Motor neuron (in vitro differentiated cells): ENCODE results near the gene DDIT4. TPM values are rescaled to one million over a fixed set of nuclear protein-coding genes. Genes with fewer than 3 reads are reported as not detected.
"Not testable (repeated sequence)": the region's sequence is repeated elsewhere in the genome, so short reads cannot be mapped to it uniquely, and the experiment has no call there.

Experiments
- ATAC-seq, 8 experiments: fragments of 200-7000 bp; cut with Tn5 transposase; replicated peaks in 6 of 8; 2 replicates each; pipeline ENCODE4 v1.8.0; 2021; ENCODE audit warnings: mild to moderate bottlenecking in 8 of 8, moderate library complexity in 8 of 8
- H3K27ac ChIP-seq, 2 donors: fragments of 250-450 bp; sonication (Bioruptor Pico); 2 replicates each; pipeline ENCODE4 v1.9.0; 2021; ENCODE audit warnings: antibody characterized with exemption in 2 of 2, mild to moderate bottlenecking in 2 of 2, moderate library complexity in 1 of 2
- H3K4me1 ChIP-seq, 2 donors: fragments of 250-450 bp; sonication (Bioruptor Pico); replicated peaks in 1 of 2; 2 replicates each; pipeline ENCODE4 v1.6.1; 2021; ENCODE audit warnings: antibody characterized with exemption in 2 of 2, mild to moderate bottlenecking in 2 of 2, moderate library complexity in 1 of 2
- H3K4me3 ChIP-seq, 5 donors: fragments of 250-450 bp; sonication (Bioruptor Pico); 2 replicates each; pipeline ENCODE4 v1.9.0; 2021; ENCODE audit warnings: antibody characterized with exemption in 5 of 5, mild to moderate bottlenecking in 5 of 5, moderate library complexity in 4 of 5
- WGBS, 10 experiments: fragments of 450-650 bp; shearing (Covaris generic); methylation state at CpG; one replicate each; pipeline ENCODE4 v1.0.0; 2022; 5-methylcytosine and 5-hydroxymethylcytosine counted together
- in situ Hi-C, 9 experiments: fragments of 400-800 bp; cut with MboI; loops; one replicate each; pipeline ENCODE4 v1.15.0; 2021; ENCODE audit warnings: low sequenced_read_pairs in 9 of 9, low pct_unique_long_range_greater_than_20kb in 2 of 9; ENCODE audit not compliant: unreplicated experiment in 9 of 9
- total RNA-seq, 8 experiments: library from RNA; unstranded; fragments of 300-600 nt; gene quantifications; 2 replicates each; pipeline versions ENCODE4 v1.2.3 to v1.2.4, GENCODE V29; 2022

The DDIT4 gene
- total RNA-seq, 8 experiments from 2014 or later, result 58.6 to 340 (median 216) TPM

DNA sequence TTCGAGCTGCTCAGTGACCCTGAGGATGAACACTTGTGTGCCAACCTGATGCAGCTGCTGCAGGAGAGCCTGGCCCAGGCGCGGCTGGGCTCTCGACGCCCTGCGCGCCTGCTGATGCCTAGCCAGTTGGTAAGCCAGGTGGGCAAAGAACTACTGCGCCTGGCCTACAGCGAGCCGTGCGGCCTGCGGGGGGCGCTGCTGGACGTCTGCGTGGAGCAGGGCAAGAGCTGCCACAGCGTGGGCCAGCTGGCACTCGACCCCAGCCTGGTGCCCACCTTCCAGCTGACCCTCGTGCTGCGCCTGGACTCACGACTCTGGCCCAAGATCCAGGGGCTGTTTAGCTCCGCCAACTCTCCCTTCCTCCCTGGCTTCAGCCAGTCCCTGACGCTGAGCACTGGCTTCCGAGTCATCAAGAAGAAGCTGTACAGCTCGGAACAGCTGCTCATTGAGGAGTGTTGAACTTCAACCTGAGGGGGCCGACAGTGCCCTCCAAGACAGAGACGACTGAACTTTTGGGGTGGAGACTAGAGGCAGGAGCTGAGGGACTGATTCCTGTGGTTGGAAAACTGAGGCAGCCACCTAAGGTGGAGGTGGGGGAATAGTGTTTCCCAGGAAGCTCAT is 1.1 kb downstream of the DDIT4 start:
- ATAC-seq, result peak in 4 of 8 experiments; percentile 1 to 2 (median 1)
- Histone ChIP-seq H3K4me3 (peak overlapping the region; percentile 70 to 89 (median 84)), H3K27ac (peak overlapping the region; percentile 67 to 81), H3K4me1 (peaks cover 26 to 39% of the 10 kb centered on the region in 2 donors)
- WGBS, 10 experiments, result 0 to 10% (median 2%) methylated on average over 1 to 13 of the region's 26 CpGs; no CpG with 5 or more reads in 2 of the 10 experiments
- in situ Hi-C loops, result loop anchor here in 1 of 9 experiments (10.0 kb wide), 1 partner anchor 60 kb away; no protein-coding TSS in a partner anchor

DNA sequence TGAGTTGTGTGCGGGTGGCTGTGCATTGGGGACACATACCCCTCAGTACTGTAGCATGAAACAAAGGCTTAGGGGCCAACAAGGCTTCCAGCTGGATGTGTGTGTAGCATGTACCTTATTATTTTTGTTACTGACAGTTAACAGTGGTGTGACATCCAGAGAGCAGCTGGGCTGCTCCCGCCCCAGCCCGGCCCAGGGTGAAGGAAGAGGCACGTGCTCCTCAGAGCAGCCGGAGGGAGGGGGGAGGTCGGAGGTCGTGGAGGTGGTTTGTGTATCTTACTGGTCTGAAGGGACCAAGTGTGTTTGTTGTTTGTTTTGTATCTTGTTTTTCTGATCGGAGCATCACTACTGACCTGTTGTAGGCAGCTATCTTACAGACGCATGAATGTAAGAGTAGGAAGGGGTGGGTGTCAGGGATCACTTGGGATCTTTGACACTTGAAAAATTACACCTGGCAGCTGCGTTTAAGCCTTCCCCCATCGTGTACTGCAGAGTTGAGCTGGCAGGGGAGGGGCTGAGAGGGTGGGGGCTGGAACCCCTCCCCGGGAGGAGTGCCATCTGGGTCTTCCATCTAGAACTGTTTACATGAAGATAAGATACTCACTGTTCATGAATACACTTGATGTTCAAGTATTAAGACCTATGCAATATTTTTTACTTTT is 1.8 kb downstream of the DDIT4 start:
- ATAC-seq, result peak in 1 of 8 experiments; percentile 1
- in situ Hi-C loops, result loop anchor here in 1 of 9 experiments (10.0 kb wide), 1 partner anchor 59 kb away; no protein-coding TSS in a partner anchor
- Histone ChIP-seq H3K27ac (peak overlapping the region; percentile 67 to 81), H3K4me1 (peaks cover 26 to 39% of the 10 kb centered on the region in 2 donors), H3K4me3 (peak overlapping the region; percentile 70 to 89 (median 84))
- 8 to 40% (median 15%) methylated on average over 1 to 5 of the region's 12 CpGs; no CpG with 5 or more reads in 4 of the 10 experiments for WGBS, 10 experiments

DNA sequence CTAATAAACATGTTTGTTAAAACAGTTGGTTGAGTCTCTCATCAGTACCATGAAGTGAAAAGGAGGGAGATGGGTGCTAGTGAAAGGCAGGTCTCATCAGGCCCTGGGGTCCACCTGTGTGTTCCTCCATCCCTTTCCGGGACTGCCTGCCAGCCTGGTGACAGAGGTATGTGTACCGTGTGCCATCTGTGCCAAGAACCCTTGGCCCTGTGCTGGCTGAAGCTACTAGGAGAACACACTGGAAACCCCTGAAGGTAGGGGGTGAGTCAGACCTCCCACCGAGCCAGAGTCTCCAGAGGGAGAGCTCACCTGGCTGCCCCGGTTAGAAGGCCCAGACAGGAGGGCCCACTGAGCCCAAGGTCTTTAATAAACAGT is 2.3 kb downstream of the DDIT4 start:
- Histone ChIP-seq H3K4me3 (peak overlapping the region; percentile 70 to 89 (median 84)), H3K27ac (peak overlapping the region; percentile 67 to 81), H3K4me1 (peaks cover 23 to 35% of the 10 kb centered on the region in 2 donors)
- no peak for ATAC-seq
- 52 to 100% (median 68%) methylated on average over 1 to 3 of the region's 4 CpGs; no CpG with 5 or more reads in 4 of the 10 experiments for WGBS, 10 experiments
- in situ Hi-C loops, result loop anchor here in 1 of 9 experiments (10.0 kb wide), 1 partner anchor 59 kb away; no protein-coding TSS in a partner anchor

DNA sequence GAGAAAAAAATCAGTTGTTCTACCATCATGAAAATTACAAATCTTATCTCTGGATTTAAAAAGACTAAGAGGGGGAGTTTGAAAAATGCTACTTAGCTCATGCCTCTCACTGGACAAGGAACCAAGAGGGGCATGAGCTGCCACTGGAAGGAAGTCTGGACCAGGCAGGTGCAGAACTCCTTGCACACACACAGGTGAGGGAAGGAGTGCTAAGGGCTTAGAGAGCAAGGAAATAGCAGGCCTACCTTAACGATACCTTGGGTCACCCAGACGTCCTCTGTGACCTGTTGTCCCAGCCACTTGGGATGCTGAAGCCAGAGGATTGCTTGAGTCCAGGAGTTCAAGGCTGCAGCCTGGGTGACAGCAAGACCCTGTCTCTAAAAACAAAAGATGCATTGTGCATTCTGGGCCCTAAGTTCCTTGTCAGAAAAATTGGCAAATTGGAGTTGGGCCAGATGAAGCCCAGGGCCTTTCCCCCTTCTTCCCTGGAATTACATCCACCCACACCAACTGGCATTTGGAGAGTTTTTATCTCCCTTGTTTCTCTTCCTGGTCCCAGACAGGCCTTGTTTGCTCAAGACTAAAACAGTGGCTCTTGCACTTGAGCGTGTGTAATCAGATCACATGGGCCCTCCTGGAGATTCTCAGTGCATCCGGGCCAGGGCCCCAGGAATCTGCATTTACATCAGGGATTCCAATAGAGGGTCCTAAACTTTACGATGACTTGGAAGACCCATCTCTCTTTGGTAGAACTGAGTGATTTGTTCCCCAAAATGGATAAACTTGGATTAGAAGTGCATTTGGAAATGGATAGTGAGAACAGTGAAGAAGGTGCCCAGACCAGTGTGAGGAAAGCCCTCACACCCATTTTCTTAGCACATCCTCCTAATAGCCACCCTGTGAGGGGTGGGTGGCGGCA is 3.0 kb downstream of the DDIT4 start:
- H3K4me1 ChIP-seq, result peaks cover 17 to 30% of the 10 kb centered on the region in 2 donors
- in situ Hi-C loops, result loop anchor here in 1 of 9 experiments (10.0 kb wide), 1 partner anchor 58 kb away; no protein-coding TSS in a partner anchor
- 51 to 76% (median 67%) methylated on average over 1 to 6 of the region's 6 CpGs; no CpG with 5 or more reads in 1 of the 10 experiments for WGBS, 10 experiments
- peak overlapping the region; percentile 70 to 89 (median 84) for H3K4me3 ChIP-seq
- no peak for ATAC-seq
- peak overlapping the region; percentile 67 to 81 for H3K27ac ChIP-seq

DNA sequence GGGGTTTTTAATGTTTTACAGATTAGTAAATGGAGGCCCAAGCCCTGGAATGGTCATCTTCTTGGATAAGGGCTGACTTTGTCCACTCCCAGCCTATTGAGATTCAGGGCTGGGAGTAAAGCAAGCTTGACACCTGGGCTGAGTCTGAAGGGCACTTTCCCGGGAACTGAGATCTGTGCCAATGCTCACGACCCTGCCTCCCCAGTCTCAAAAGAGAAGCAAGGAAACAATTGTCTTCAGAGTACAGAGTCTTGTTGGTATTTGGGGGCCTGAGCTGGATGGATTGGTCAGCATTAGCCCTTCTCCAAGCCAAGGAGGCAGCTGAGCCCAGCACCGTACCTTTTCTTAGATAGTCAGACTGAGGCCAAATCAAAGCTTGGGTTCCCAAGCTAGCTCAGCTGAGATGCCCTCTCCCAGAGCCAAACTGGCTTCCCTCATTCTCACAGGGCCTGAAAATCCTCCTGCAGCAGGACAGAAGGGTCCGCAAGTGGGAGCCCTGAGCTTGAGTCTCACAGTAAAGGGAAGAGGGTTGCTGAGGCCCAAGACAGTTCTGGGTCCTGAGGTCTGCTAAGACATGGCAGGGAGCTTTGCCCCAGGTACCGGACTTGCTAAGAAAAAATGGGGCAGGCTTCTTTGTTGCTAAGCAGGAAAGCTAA is 3.7 kb downstream of the DDIT4 start:
- Histone ChIP-seq H3K27ac (peak overlapping the region in 1 of 2 donors; percentile 81), H3K4me1 (peaks cover 9 to 24% of the 10 kb centered on the region in 2 donors), H3K4me3 (peak overlapping the region in 4 of 5 donors; percentile 70 to 89 (median 80))
- 50 to 100% (median 70%) methylated on average over 1 to 4 of the region's 5 CpGs; no CpG with 5 or more reads in 1 of the 10 experiments for WGBS, 10 experiments
- in situ Hi-C loops, result loop anchor here in 1 of 9 experiments (10.0 kb wide), 1 partner anchor 57 kb away; no protein-coding TSS in a partner anchor
- no peak for ATAC-seq

DNA sequence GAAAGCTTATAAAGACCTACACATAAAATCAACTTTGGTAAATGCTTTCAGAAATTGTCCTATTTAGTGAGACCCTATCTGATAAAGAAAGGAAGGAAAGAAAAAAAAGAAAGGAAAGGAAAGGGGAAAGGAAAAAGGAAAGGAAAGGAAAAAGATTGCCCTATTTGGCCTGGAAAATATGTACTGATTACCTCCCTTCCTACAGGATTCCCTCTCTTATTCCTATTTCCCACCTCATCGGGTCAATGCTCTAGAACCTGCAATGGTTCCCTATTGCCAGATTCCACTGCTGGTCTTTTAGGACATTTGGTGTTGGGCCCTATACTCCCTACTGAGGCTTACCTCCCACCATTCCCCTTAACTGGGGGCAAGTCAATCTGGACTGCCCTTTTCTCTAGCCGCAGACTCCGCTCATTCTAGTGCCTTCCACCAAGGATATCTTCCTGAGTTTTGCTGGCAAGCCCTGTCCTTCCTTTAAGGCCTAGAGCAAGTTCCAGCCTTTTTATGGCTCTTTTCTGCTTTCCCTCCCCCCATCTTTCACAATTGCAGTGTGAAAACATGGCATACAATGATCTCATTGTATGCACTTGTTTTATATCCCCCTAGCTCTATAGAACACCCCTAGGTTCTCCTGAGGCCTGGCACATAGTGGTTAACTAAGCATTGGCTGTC is 4.4 kb downstream of the DDIT4 start:
- in situ Hi-C loops, result loop anchor here in 1 of 9 experiments (10.0 kb wide), 1 partner anchor 57 kb away; no protein-coding TSS in a partner anchor
- ATAC-seq, result no peak
- H3K4me3 ChIP-seq, result no peak overlapping the region
- H3K4me1 ChIP-seq, result peaks cover 8 to 23% of the 10 kb centered on the region in 2 donors
- H3K27ac ChIP-seq, result peak overlapping the region in 1 of 2 donors; percentile 27
- WGBS, 10 experiments, result 73 to 100% (median 95%) methylated on average over 1 to 3 of the region's 3 CpGs; no CpG with 5 or more reads in 3 of the 10 experiments

DNA sequence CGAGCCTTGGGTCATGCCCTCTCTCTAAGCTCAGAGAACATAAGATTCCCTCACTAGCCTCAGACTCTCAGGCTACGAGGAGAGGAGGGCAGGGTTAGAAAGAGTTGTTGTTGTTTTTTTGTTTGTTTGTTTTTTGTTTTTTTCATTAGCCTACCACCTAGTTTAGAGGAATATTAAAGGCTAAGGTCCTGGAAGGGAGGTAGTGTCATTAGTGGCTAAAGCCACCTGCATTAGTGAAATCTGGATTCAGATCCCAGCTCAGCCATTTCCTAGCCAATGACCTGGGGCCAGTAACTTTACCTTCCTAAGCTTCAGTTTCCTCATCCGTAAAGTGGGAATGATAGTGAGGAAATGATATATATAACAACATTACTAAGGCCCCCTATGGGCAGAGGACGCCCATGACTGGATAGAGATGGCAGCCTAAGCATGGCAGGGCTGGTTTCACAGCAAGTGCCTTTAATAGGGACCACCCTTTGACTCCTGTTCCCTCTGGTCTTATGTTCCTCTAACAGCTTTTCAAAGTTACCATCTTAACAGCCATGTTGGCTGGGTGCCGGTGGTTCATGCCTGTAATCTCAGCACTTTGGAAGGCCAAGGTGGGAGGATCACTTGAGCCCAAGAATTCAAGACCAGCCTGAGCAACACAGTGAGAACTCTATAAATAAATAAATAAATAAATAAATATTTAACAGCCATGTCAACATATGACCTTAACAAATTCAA is 5.1 kb downstream of the DDIT4 start:
- no peak overlapping the region for H3K4me3 ChIP-seq
- 67 to 100% (median 91%) methylated on average over 1 to 5 of the region's 5 CpGs for WGBS, 10 experiments
- ATAC-seq, result no peak
- H3K4me1 ChIP-seq, result peaks cover 8 to 23% of the 10 kb centered on the region in 2 donors
- H3K27ac ChIP-seq, result peak overlapping the region in 1 of 2 donors; percentile 27
- in situ Hi-C loops, result loop anchor here in 1 of 9 experiments (10.0 kb wide), 1 partner anchor 56 kb away; no protein-coding TSS in a partner anchor

DNA sequence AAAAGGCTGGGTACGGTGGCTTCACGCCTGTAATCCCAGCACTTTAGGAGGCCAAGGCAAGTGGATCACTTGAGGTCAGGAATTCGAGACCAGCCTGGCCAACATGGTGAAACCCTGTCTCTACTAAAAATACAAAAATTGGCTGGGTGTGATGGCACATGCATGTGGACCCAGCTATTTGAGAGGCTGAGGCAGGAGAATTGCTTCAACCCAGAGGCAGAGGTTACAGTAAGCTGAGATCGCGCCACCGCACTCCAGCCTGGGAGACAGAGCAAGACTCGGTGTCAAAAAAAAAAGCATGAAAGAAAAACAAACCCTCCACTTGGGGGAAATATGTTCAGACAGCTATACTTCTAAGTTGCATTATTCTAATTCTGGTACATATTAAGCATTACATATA is 5.9 kb downstream of the DDIT4 start:
- not testable (repeated sequence) for H3K4me3 ChIP-seq, ATAC-seq, H3K27ac ChIP-seq
- 72 to 100% (median 93%) methylated on average over 2 to 6 of the region's 7 CpGs; no CpG with 5 or more reads in 3 of the 10 experiments for WGBS, 10 experiments
- in situ Hi-C loops, result loop anchor here in 1 of 9 experiments (10.0 kb wide), 1 partner anchor 55 kb away; no protein-coding TSS in a partner anchor
- peaks cover 8 to 23% of the 10 kb centered on the region in 2 donors for H3K4me1 ChIP-seq

DNA sequence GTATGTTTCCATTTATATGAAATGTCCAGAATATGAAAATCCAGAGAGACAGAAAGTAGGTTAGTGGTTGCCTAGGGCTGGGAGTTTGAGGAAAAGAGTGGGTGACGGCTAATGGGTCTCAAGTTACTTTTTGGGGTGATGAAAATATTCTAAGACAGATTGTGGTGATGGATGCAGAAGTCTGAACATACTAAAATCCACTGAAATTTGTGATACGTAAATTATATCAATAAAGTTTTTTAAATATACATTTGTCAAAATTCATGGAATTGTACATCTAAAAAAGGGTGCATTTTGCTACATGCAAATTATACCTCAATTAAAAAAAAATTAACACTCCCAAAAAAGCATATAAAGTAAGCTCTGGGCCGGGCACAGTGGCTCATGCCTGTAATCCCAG is 9.4 kb downstream of the DDIT4 start:
- H3K27ac ChIP-seq, result no peak overlapping the region
- peaks cover 0 to 5% of the 10 kb centered on the region in 2 donors for H3K4me1 ChIP-seq
- in situ Hi-C loops, result no loop called here
- ATAC-seq, result no peak
- 61 to 100% (median 82%) methylated on average over 1 to 3 of the region's 3 CpGs; no CpG with 5 or more reads in 2 of the 10 experiments for WGBS, 10 experiments
- no peak overlapping the region for H3K4me3 ChIP-seq

DNA sequence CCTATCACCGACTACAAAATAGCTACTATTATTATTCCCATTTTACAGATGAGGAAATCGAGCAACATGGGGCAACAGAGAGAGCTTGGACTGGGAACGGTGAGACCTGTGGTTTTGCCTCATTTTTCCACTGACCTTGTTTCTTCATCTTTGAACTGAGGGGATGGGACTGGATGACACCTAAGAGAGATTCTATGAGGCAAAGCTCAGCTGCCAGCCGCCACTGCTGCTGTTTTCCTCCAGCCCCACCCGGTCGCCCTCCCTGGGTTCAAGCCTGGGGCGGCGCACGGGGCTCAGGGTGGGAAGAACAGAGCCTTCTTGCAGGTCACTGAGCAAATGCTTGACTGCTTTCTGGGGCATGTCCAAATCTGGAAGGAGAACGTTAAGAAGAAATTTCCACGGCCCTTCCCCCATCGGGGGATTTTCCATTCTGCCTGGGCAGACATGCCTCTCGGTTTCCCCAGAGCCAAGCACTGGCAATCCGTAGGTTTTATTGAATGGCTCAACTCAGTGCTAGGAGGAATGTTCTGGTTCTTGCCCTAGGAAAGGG is 12.3 kb downstream of the DDIT4 start:
- in situ Hi-C loops, result no loop called here
- Histone ChIP-seq H3K27ac (no peak overlapping the region), H3K4me1 (no peaks in the 10 kb centered on the region), H3K4me3 (no peak overlapping the region)
- WGBS, 10 experiments, result 62 to 100% (median 88%) methylated on average over 1 to 4 of the region's 14 CpGs; no CpG with 5 or more reads in 4 of the 10 experiments
- no peak for ATAC-seq
